Osteocyte (in vitro differentiated cells): Measurements from ENCODE around the gene TIPIN. TPM values are rescaled to one million over a fixed set of nuclear protein-coding genes. Genes with fewer than 3 reads are reported as not detected.
A peak's percentile ranks its signal among the peaks of the same experiment; 100 is the strongest.
"Not testable (repeated sequence)": the region's sequence is repeated elsewhere in the genome, so short reads cannot be mapped to it uniquely, and the experiment has no call there.

Experiments
- DNase-seq: peaks from one replicate; pipeline ENCODE4 v3.0.0; 2021; ENCODE audit warnings: mixed read lengths; ENCODE audit not compliant: unreplicated experiment; ENCODE audit errors: extremely low spot score
- H3K27ac Mint-ChIP-seq: one replicate; pipeline ENCODE4 v1.8.0; 2021; ENCODE audit warnings: mild to moderate bottlenecking, mixed read lengths; ENCODE audit not compliant: unreplicated experiment
- H3K27me3 Mint-ChIP-seq: one replicate; pipeline ENCODE4 v1.8.0; 2021; ENCODE audit warnings: mixed read lengths; ENCODE audit not compliant: unreplicated experiment
- H3K36me3 Mint-ChIP-seq: one replicate; pipeline ENCODE4 v1.8.0; 2021; ENCODE audit warnings: mixed read lengths; ENCODE audit not compliant: unreplicated experiment
- H3K4me1 Mint-ChIP-seq: one replicate; pipeline ENCODE4 v1.8.0; 2021; ENCODE audit warnings: mixed read lengths; ENCODE audit not compliant: unreplicated experiment
- H3K4me3 Mint-ChIP-seq: one replicate; pipeline ENCODE4 v1.8.0; 2021; ENCODE audit warnings: mild to moderate bottlenecking, moderate library complexity, mixed read lengths; ENCODE audit not compliant: unreplicated experiment
- H3K9me3 Mint-ChIP-seq: one replicate; pipeline ENCODE4 v1.8.0; 2021; ENCODE audit warnings: mixed read lengths; ENCODE audit not compliant: unreplicated experiment
- total RNA-seq: library from RNA; stranded (reverse); gene quantifications from 2 replicates; pipeline ENCODE4 v1.2.1, GENCODE V29; 2021
- TF ChIP-seq, protein P1 (sequence below): fragments of 200-600 bp; sonication (generic); IDR thresholded peaks from 2 replicates; pipeline ENCODE4 v1.5.0; 2021; ENCODE audit warnings: antibody characterized with exemption, mild to moderate bottlenecking, moderate library complexity

TIPIN gene
- total RNA-seq, 1 donor from 2014 or later: 8.0 TPM

- Mint-ChIP-seq H3K27ac (no peak overlapping the region), H3K4me3 (no peak overlapping the region), H3K27me3 (no peaks in the 10 kb centered on the region), H3K4me1 (no peaks in the 10 kb centered on the region), H3K36me3 (peaks cover 34% of the 10 kb centered on the region), H3K9me3 (no peaks in the 10 kb centered on the region)
- TF ChIP-seq, protein P1, sequence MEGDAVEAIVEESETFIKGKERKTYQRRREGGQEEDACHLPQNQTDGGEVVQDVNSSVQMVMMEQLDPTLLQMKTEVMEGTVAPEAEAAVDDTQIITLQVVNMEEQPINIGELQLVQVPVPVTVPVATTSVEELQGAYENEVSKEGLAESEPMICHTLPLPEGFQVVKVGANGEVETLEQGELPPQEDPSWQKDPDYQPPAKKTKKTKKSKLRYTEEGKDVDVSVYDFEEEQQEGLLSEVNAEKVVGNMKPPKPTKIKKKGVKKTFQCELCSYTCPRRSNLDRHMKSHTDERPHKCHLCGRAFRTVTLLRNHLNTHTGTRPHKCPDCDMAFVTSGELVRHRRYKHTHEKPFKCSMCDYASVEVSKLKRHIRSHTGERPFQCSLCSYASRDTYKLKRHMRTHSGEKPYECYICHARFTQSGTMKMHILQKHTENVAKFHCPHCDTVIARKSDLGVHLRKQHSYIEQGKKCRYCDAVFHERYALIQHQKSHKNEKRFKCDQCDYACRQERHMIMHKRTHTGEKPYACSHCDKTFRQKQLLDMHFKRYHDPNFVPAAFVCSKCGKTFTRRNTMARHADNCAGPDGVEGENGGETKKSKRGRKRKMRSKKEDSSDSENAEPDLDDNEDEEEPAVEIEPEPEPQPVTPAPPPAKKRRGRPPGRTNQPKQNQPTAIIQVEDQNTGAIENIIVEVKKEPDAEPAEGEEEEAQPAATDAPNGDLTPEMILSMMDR: no peak
- peak; percentile 49 for DNase-seq
Measured at GRCh38 chr15:66310786-66311185, 45.7 kb downstream of the TIPIN start.

GRCh38 chr15:66309828-66310227 is 46.7 kb downstream of the TIPIN start:
- Mint-ChIP-seq H3K27ac (no peak overlapping the region), H3K4me3 (no peak overlapping the region), H3K9me3 (no peaks in the 10 kb centered on the region), H3K4me1 (no peaks in the 10 kb centered on the region), H3K27me3 (no peaks in the 10 kb centered on the region), H3K36me3 (peaks cover 30% of the 10 kb centered on the region)
- TF ChIP-seq, protein P1: no peak
- peak; percentile 2 for DNase-seq

DNA sequence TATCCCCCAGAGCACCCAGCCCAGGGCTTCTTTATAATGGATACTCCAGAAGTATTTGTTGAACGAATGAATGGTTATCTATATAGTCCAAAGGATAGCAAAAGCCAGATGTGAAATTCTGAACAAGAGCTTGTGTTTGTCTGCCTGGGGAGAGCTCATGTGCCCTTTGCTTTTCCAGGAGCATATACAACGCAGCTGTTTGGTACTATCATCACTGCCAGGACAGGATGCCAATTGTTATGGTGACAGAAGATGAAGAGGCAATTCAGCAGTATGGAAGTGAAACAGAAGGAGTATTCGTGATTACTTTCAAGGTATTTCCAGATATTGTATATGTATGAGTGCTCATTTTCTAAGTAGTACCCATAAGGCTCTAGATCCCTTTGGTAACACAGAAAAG is 48.0 kb downstream of the TIPIN start:
- TF ChIP-seq, protein P1: no peak

GRCh38 chr15:66306381-66306780 is 50.1 kb downstream of the TIPIN start:
- no peak overlapping the region for H3K27ac Mint-ChIP-seq
- H3K9me3 Mint-ChIP-seq: no peaks in the 10 kb centered on the region
- TF ChIP-seq, protein P1: no peak
- no peaks in the 10 kb centered on the region for H3K27me3 Mint-ChIP-seq
- no peaks in the 10 kb centered on the region for H3K4me1 Mint-ChIP-seq
- no peak for DNase-seq
- no peak overlapping the region for H3K4me3 Mint-ChIP-seq
- H3K36me3 Mint-ChIP-seq: peaks cover 25% of the 10 kb centered on the region

More for the DNA sequence above, 48.0 kb downstream of the TIPIN start:
- DNase-seq: peak; percentile 23
- Mint-ChIP-seq H3K27me3 (no peaks in the 10 kb centered on the region), H3K36me3 (peaks cover 31% of the 10 kb centered on the region), H3K9me3 (no peaks in the 10 kb centered on the region), H3K4me3 (no peak overlapping the region), H3K4me1 (no peaks in the 10 kb centered on the region), H3K27ac (no peak overlapping the region)

- H3K4me3 Mint-ChIP-seq, DNase-seq, H3K9me3 Mint-ChIP-seq, H3K4me1 Mint-ChIP-seq, H3K27me3 Mint-ChIP-seq, H3K27ac Mint-ChIP-seq: not testable (repeated sequence)
- peaks cover 21% of the 10 kb centered on the region for H3K36me3 Mint-ChIP-seq
Measured at GRCh38 chr15:66304425-66304824, 52.1 kb downstream of the TIPIN start.
